Small intestine (tissue), 7 donors: ENCODE data around the gene RBFOX2. TPM values are rescaled to one million over a fixed set of nuclear protein-coding genes. Genes with fewer than 3 reads are reported as not detected.

Source experiments
- DNase-seq, 2 donors: peaks; one replicate each; pipeline versions ENCODE4 v3.0.0 to v3.0.0-alpha.2; 2013
- FAIRE-seq: peaks from 2 replicates; lab custom pipeline; 2012; peaks lifted over from hg19 to GRCh38; lab: Jason Lieb, UNC
- H3K27ac ChIP-seq, 3 donors: one replicate each; pipeline ENCODE4 v1.5.1; 2013; ENCODE audit warnings: low read length in 2 of 3, mild to moderate bottlenecking in 2 of 3, control low read depth in 1 of 3, inconsistent platforms in 1 of 3, low read depth in 1 of 3, moderate library complexity in 1 of 3
- H3K27me3 ChIP-seq, 3 donors: one replicate each; pipeline ENCODE4 v1.6.1; 2013; ENCODE audit warnings: low read length in 3 of 3, inconsistent platforms in 1 of 3; ENCODE audit not compliant: control insufficient read depth in 3 of 3, insufficient read depth in 3 of 3
- H3K36me3 ChIP-seq, 3 donors: one replicate each; pipeline ENCODE4 v1.6.1; 2013; ENCODE audit warnings: low read length in 3 of 3, inconsistent platforms in 1 of 3, low read depth in 1 of 3, mild to moderate bottlenecking in 1 of 3, moderate library complexity in 1 of 3; ENCODE audit not compliant: control insufficient read depth in 3 of 3, insufficient read depth in 2 of 3
- H3K4me1 ChIP-seq, 3 donors: one replicate each; pipeline ENCODE4 v1.6.1; 2013; ENCODE audit warnings: low read length in 2 of 3, inconsistent platforms in 1 of 3, low read depth in 1 of 3, mild to moderate bottlenecking in 1 of 3, moderate library complexity in 1 of 3; ENCODE audit not compliant: control insufficient read depth in 3 of 3, insufficient read depth in 2 of 3
- H3K4me3 ChIP-seq, 3 donors: one replicate each; pipeline ENCODE4 v1.5.1; 2013; ENCODE audit warnings: low read length in 3 of 3, control low read depth in 1 of 3, inconsistent platforms in 1 of 3, low read depth in 1 of 3, mild to moderate bottlenecking in 1 of 3, moderate library complexity in 1 of 3
- H3K9me3 ChIP-seq, 2 donors: one replicate each; pipeline ENCODE4 v1.6.1; 2013; ENCODE audit warnings: low read depth in 1 of 2, low read length in 1 of 2; ENCODE audit not compliant: control insufficient read depth in 2 of 2, insufficient read depth in 1 of 2
- WGBS, 3 donors: extraction: QIAGEN DNeasy Blood & Tissue Kit; methylation state at CpG; one replicate each; pipeline ENCODE4 v1.1.7; 2013; 5-methylcytosine and 5-hydroxymethylcytosine counted together
- polyA plus RNA-seq, 4 donors: library from polyadenylated mRNA; stranded (reverse) in 3 of 4; unstranded in 1 of 4; fragments of 200-250 nt in 3 of 4; fragments of 120-200 nt in 1 of 4; gene quantifications; one replicate each; pipeline versions ENCODE4 v1.2.1 to v1.2.3, GENCODE V29; 2013
- donor health status: healthy with polysubstance abuse.
- donor health status: control.
- donor health status: control.
- donor health status: Bipolar disorder and iron deficiency.
- donor health status: healthy.

Gene RBFOX2
- polyA plus RNA-seq, 4 donors, result 12.3 to 43.1 (median 23.8) TPM

- Histone ChIP-seq H3K27me3 (no peaks in the 10 kb centered on the region), H3K9me3 (no peaks in the 10 kb centered on the region), H3K4me1 (peaks cover 0 to 7% (median 7%) of the 10 kb centered on the region in 3 donors), H3K4me3 (no peak overlapping the region), H3K27ac (peak overlapping the region in 1 of 3 donors; percentile 77), H3K36me3 (no peaks in the 10 kb centered on the region)
- FAIRE-seq, result no peak
- DNase-seq, result peak; percentile 87 to 89
These were observed 106.8 kb downstream of the RBFOX2 start for GRCh38 chr22:35921777-35922176.

GRCh38 chr22:35921044-35921443 is 107.6 kb downstream of the RBFOX2 start:
- Histone ChIP-seq H3K27me3 (no peaks in the 10 kb centered on the region), H3K4me3 (no peak overlapping the region), H3K27ac (no peak overlapping the region), H3K36me3 (no peaks in the 10 kb centered on the region), H3K9me3 (no peaks in the 10 kb centered on the region), H3K4me1 (peaks cover 0 to 7% (median 7%) of the 10 kb centered on the region in 3 donors)
- DNase-seq (no peak), FAIRE-seq (no peak)
- 69 to 89% (median 83%) methylated on average over 2 of the region's 2 CpGs for WGBS, 3 donors

GRCh38 chr22:35919002-35919542 is 109.6 kb downstream of the RBFOX2 start:
- no peaks in the 10 kb centered on the region for H3K9me3 ChIP-seq
- H3K36me3 ChIP-seq, result no peaks in the 10 kb centered on the region
- DNase-seq (no peak), FAIRE-seq (no peak)
- WGBS, 3 donors, result 79 to 88% (median 87%) methylated on average over 8 of the region's 8 CpGs
- no peaks in the 10 kb centered on the region for H3K27me3 ChIP-seq
- H3K27ac ChIP-seq, result no peak overlapping the region
- peaks cover 0 to 21% (median 12%) of the 10 kb centered on the region in 3 donors for H3K4me1 ChIP-seq
- H3K4me3 ChIP-seq, result no peak overlapping the region

- WGBS, 3 donors, result 57 to 74% (median 72%) methylated on average over 3 of the region's 3 CpGs
These were observed 110.2 kb downstream of the RBFOX2 start for GRCh38 chr22:35918456-35918855.

GRCh38 chr22:35917651-35918050 is 111.0 kb downstream of the RBFOX2 start:
- FAIRE-seq (no peak), DNase-seq (no peak)
- H3K4me3 ChIP-seq, result no peak overlapping the region
- H3K4me1 ChIP-seq, result peaks cover 4 to 20% (median 12%) of the 10 kb centered on the region in 3 donors
- WGBS, 3 donors, result 82 to 94% (median 94%) methylated on average over 4 of the region's 4 CpGs
- no peaks in the 10 kb centered on the region for H3K36me3 ChIP-seq
- no peaks in the 10 kb centered on the region for H3K9me3 ChIP-seq
- H3K27me3 ChIP-seq, result no peaks in the 10 kb centered on the region
- no peak overlapping the region for H3K27ac ChIP-seq

More at GRCh38 chr22:35918456-35918855, 110.2 kb downstream of the RBFOX2 start:
- H3K36me3 ChIP-seq, result no peaks in the 10 kb centered on the region
- DNase-seq (no peak), FAIRE-seq (no peak)
- H3K9me3 ChIP-seq, result no peaks in the 10 kb centered on the region
- H3K4me3 ChIP-seq, result no peak overlapping the region
- peaks cover 4 to 26% (median 12%) of the 10 kb centered on the region in 3 donors for H3K4me1 ChIP-seq
- H3K27ac ChIP-seq, result no peak overlapping the region
- no peaks in the 10 kb centered on the region for H3K27me3 ChIP-seq

GRCh38 chr22:35915477-35916013 is 113.1 kb downstream of the RBFOX2 start:
- peak; percentile 24 to 35 for DNase-seq
- Histone ChIP-seq H3K9me3 (no peaks in the 10 kb centered on the region), H3K27ac (peak overlapping the region; percentile 24 to 77 (median 69)), H3K27me3 (no peaks in the 10 kb centered on the region), H3K4me3 (peak overlapping the region in 1 of 3 donors; percentile 49), H3K4me1 (peaks cover 4 to 24% (median 8%) of the 10 kb centered on the region in 3 donors), H3K36me3 (no peaks in the 10 kb centered on the region)
- WGBS, 3 donors, result 13 to 19% (median 16%) methylated on average over 5 of the region's 5 CpGs
- no peak for FAIRE-seq

GRCh38 chr22:35914665-35915476 is 113.8 kb downstream of the RBFOX2 start:
- H3K27me3 ChIP-seq, result no peaks in the 10 kb centered on the region
- H3K4me1 ChIP-seq, result peaks cover 4 to 24% (median 8%) of the 10 kb centered on the region in 3 donors
- WGBS, 3 donors, result 3 to 9% (median 6%) methylated on average over 9 of the region's 9 CpGs
- H3K9me3 ChIP-seq, result no peaks in the 10 kb centered on the region
- peak overlapping the region in 2 of 3 donors; percentile 18 to 49 for H3K4me3 ChIP-seq
- H3K36me3 ChIP-seq, result no peaks in the 10 kb centered on the region
- peak overlapping the region; percentile 24 to 79 (median 77) for H3K27ac ChIP-seq
- peak; percentile 90 to 93 for DNase-seq
- FAIRE-seq, result no peak

- Histone ChIP-seq H3K9me3 (no peaks in the 10 kb centered on the region), H3K4me3 (peak overlapping the region in 1 of 3 donors; percentile 49), H3K4me1 (peaks cover 4 to 24% (median 8%) of the 10 kb centered on the region in 3 donors), H3K36me3 (no peaks in the 10 kb centered on the region), H3K27me3 (no peaks in the 10 kb centered on the region), H3K27ac (peak overlapping the region in 1 of 3 donors; percentile 77)
- FAIRE-seq, result no peak
- 30 to 46% (median 30%) methylated on average over 2 of the region's 2 CpGs for WGBS, 3 donors
- no peak for DNase-seq
These were observed 114.3 kb downstream of the RBFOX2 start for GRCh38 chr22:35914357-35914664.
